HG02840 (cell line): ENCODE data around the gene CATSPERB.
"Not testable (repeated sequence)": the region's sequence is repeated elsewhere in the genome, so short reads cannot be mapped to it uniquely, and the experiment has no call there.

Experiments used
- ATAC-seq: cut with Tn5 transposase; IDR thresholded peaks from one replicate; pipeline ENCODE4 v1.9.1; 2021; ENCODE audit warnings: mild to moderate bottlenecking, moderate library complexity, moderate number of reproducible peaks; ENCODE audit not compliant: unreplicated experiment, low FRiP score

CATSPERB gene

DNA sequence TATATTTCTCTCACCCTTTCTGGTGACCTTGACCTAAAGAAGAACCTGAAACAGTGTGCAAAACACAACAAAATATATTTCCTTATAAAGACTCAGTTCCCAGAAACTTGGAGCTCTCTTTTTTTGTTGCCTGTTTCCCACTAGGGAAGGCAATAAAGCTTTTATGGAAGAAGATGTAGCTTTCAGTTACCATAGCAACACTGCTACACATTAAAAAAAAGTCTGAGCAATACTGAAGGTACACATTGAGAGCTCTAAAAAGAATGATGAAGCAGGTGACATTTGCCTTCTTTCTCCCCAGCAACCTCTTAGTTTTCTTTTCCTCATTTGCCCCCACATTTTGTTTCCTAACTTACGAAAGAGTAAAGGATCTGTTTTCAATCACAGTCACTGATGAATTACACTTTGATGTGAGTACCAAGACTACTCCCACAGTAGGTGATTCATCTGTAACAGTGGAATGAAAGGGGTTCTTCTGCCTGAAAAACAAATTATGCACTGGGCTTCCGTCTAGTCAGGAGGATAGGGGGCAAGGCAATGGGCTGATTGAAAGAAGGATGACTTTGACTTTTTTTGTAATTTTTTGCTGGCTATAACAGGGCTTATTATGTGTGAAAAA, 1.1 kb upstream of the CATSPERB start:
- no peak for ATAC-seq

DNA sequence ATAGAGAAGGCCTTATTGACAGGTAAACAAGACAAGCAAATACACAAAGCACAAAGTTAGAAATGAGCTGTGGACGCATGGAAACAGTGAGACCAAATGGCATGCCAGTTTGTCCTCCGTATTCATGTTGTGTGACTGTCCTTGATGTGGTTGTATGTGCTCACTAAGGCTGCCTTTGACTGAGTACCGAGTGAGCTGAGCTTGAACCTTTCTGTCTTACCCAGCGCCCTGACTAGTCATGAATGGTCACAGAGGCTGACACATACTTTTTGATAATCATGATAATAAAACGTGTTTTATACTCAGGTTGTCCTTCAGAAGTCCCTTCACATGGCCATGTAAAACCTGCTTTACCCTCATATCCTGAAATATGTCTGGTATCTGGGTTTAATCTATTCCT, 553 bp upstream of the CATSPERB start:
- no peak for ATAC-seq

DNA sequence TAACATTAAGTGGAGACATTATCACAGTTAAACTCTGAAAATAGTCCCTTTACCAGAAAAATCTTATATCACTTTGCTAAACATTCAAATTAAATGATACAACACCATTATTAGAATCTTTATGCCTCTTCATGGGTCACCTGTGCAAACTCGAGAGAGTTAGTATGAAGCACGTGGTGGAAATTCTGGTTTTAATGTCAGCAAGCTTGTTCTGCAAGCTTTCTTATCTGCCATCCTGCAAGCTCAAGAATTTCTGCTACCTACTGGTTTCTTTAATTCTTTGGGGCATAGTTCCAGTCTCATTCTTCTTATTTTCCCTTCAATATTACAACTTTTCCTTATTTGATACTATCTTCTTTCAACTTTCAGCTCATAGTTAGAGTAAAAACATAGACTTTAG, 868 bp downstream of the CATSPERB start:
- no peak for ATAC-seq

DNA sequence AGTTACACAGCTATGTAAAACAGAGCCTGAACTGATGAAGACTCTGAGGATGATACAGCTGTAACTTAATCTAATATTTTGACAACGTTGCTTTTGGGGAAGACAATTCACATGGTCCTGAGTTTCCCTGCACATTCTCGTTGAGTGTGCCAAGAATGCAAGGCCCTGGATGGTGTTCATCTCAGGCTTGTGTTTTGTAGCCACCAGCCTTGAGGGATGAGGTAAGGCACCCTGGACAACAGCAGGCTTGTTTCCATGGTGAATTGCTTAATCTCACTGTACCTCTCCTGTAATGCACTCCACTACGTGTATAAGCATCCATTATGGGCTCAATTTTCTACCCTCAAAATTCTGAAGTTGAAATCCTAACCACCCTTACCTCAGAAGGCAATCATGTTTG, 2.1 kb downstream of the CATSPERB start:
- ATAC-seq: no peak

DNA sequence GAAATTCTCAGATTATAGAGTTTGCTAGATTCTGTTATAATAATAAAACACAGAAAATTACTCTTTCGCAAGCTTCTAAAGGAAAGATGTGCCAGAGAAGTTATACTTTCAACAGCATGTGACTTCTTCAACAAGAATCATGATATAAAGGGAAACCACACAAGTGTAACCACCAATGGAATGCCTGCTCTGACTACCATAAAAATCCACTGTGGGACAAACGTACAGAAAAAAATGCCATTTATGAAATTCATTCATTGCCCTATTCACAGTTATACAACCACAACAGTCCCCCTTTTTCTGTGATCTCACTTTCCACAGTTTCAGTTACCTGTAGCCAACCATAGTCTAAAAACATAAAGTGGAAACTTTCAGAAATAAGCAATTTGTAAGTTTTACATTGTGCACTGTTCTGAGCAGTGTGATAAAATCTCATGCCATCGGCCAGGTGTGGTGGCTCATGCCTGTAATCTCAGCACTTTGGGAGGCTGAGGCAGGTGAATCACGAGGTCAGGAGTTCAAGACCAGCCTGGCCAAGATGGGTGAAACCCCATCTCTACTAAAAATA, 3.2 kb downstream of the CATSPERB start:
- ATAC-seq: no peak

DNA sequence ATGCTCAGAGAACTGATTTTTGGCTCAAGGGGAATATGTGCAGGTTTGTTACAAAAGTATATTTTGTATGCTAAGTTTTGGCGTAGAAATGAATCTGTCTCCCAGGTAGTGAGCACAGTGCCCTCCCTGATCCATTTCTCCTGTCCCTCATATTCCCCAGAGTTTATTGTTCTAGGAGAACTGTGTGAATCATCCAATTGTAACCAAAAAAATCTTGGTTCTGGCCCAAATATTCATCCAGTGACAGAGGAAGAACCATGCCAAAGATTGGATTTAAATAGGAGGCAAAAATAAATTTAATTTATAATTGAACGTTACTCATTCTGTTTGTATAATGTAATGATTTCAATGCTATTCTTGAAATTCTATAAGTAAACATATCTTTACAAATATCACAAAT, 4.8 kb downstream of the CATSPERB start:
- no peak for ATAC-seq

DNA sequence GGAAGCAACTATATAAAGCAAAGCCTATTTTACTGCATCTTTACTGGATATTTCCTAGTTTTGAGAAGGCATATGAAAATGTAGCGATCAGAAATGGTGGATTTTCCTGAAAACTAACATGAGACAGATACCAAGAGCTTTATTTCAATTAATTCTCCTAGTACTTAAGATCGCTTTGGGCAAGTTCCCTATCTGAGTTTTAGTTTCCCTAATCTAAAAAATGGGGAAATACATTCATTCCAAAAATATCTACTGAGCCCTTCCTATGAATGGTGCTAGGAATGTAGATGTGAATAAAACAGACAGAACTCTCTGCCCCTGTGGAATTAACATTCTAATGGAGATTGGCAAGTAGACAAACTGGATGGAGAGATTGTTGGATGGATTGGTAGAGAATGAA, 8.4 kb downstream of the CATSPERB start:
- no peak for ATAC-seq

DNA sequence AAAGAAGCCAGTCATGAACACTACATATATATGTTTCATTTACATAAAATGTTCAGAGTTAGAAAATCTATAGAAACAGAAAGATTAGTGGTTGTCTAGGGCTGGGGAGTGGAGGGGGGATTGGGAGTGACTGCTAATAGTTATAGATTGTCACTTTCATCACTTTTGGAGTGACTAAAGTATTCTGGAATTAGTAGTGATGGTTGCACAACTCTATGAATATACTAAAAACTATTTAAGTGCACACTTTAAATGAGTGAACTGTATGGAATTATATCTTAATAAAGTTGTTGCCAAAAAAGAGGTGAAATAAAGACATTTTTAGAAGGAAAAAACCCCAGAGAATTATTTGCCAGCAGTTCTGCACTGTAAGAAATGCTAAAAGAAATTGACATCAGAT, 9.5 kb downstream of the CATSPERB start:
- ATAC-seq: no peak

DNA sequence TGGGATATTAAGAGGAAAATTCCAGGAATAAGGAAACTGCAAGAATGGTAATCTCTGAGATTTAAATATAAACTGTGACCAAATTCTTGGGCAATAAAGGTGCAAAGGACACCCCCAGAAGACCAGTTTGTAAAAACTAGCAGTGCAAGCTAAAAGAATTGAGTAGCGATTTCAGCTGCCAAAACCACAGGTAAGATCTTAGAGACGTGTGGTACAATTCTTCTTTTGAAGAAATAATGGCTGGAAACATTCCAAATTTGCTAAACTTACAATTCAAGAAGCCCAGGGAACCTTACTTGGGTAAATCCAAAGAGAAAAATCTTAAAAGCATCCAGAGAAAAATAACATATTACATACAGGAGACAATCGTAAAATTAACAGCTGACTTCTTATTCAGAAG, 12.0 kb downstream of the CATSPERB start:
- no peak for ATAC-seq

DNA sequence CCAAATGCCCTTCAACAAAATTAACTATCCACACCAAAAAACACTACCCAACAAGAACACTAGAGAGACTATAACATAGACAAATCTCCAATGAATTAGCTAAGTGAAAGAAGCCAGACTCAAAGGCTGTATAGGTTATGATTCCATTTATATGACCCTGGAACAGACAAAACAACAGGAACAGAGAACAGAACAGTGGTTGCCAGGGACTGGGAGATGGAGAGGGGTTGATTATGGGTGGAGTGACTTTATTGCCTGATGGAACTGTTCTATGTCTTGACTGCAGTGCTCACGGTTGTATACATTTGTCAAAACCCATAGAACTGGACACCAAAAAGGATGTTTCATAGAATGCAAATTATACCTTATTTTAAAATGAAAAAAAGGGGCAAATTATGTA, 14.9 kb downstream of the CATSPERB start:
- no peak for ATAC-seq

DNA sequence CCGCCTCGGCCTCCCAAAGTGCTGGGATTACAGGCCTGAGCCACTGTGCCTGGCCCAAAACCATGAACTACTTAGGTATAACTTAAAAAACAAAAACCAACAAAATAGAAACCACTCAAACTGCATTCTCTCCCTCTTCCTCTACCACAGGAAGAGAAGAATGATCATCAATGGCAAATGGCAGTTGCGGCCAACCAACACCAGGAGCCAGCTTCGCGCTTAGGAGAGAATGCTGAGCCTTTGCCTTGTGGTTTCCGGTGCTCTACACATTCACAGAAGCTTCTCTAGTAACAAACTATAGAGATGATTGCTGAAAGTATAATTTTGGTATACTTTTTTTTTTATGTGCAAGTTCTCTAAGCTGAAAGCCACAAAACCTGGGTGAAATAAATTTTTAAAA, 17.1 kb downstream of the CATSPERB start:
- ATAC-seq: no peak

DNA sequence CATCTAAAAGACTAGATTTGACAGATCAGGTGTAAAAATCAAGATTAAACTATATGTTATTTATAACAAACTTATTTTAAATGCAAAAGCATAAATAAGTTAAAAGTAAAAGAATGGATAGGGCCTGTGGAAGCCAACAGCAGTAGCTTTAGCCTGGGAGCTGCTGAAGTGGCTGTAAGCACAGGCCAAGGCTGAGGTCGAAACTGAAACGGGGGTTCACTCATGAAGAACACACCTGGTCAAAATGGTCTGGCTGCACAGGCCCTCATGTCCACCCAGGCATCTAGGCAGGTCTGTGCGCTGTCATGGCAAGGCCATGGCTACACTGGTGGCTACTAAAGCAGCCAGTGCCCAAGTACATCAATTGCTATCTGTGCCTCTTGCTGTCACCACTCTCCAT, 23.1 kb downstream of the CATSPERB start:
- ATAC-seq: no peak

DNA sequence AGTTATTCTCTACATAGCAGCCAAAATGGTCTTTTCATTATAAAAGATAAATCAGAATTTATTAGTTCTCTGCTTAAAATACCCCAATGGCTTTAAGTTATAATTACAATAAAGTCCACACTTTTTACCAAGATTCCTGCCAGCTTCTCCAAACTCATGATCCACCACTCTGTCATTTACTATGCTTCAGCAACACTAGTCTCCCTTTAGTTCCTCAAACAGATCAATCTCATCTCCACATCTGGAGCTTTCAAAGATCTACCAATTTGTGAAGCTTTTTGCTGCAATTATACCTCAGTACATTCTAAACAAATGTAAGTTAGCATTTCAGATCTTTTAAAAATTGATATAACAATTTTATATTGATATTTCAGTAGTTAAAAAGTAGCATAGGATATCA, 24.9 kb downstream of the CATSPERB start:
- no peak for ATAC-seq

DNA sequence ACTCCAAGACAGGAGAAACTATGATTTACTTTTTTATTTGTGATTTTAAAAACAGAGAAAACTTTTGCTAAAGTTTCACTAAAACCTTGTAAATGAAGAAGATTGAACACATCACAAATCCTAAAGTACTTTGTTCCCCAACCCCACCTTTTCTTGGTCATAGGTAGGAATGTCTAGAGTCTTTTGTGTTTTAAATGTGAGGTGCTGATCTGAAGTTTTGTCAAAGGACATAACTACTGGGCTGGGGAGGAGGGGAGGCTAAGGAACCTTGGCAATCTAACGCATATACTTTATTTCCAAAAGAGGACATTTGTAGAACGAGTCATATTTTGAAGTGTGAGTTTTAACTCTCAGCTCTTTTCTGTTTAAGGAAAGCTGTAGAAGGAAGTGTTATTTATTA, 37.2 kb downstream of the CATSPERB start:
- no peak for ATAC-seq

DNA sequence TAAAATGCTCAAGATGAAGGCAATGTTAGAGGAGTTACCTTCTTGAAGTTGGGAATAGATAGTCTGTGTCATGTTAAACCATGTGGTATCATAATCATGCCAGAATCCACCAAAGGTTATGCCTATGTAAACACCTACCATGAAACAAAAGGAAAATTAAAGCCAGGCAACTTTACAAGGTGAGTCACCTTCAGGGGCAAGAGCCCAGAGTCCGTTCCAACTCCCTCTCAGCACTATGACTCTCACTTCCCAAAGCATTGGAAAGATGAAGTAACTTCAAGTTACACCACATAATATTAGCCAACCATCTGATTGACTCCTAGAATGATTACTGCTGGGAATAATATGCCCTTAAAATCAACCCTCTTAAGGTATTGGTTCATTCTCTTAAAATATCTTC, 38.5 kb downstream of the CATSPERB start:
- ATAC-seq: no peak

DNA sequence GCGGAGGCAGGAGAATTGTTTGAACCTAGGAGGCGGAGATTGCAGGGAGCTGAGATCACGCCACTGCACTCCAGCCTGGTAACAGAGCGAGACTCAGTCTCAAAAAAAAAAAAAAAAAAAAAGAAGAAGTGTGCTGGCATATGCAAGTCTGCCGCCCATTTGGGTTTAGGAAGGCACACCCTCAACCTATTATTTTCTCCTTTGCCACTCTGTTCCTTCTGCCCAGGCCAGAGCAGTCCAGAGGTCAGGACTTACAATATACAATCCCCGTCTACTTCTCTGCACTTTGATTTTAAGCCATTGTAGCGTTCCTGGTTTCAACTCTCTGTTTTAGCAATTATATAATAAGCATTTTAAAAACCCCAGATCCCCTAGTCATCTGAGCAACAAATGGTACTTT, 39.8 kb downstream of the CATSPERB start:
- ATAC-seq: no peak

DNA sequence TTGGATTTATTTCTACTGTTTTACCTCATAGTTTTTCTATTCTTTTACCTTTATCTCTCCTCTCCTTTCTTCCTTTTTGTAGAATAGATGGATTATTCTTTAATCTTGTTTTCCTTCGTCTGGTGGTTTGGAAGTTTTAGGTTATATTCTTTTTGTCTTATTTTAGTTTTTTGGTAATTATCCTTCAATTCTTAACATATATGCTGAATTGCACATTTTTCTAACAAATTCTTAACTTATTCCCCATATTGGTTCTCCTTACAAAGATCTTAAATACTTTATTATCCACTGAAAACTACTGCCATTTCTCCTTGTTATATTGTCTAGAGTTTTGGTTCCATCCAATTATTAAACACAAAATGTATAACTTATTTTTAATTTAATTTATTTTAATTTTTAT, 42.3 kb downstream of the CATSPERB start:
- ATAC-seq: no peak

DNA sequence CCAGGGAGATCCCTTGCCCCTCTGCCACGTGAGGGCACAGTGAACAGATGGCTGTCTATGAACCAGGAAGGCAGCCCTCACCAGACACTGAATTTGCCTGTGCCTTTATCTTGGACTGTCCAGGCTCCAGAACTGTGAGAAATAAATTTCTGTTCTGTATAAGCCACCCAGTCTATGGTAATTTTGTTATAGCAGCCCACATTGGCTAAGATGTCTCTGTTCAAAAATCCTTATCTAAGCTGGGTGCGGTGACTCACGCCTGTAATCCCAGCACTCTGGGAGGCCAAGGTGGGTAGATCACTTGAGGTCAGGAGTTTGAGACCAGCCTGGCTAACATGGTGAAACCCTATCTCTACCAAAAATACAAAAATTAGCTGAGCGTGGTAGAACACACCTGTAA, 44.5 kb downstream of the CATSPERB start:
- ATAC-seq: not testable (repeated sequence)

DNA sequence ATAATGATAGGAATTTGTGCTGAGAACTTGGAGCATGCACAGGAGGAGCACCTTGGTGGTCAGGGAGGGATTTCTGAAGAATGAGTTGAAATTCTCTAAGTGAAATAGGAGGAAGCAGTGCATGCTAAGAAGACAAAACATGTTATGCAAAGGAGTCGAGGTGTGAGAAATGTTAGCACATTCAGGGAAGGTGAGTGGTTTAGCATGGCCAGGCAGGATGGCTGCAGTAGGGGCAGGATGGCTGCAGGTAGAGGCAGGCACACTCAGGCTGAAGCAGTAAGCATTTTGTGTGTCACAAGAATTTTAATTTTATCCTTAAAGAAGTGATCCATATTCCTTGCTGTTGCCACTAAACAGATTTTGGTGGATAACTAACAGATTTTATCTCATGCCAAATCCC, 46.3 kb downstream of the CATSPERB start:
- ATAC-seq: no peak

DNA sequence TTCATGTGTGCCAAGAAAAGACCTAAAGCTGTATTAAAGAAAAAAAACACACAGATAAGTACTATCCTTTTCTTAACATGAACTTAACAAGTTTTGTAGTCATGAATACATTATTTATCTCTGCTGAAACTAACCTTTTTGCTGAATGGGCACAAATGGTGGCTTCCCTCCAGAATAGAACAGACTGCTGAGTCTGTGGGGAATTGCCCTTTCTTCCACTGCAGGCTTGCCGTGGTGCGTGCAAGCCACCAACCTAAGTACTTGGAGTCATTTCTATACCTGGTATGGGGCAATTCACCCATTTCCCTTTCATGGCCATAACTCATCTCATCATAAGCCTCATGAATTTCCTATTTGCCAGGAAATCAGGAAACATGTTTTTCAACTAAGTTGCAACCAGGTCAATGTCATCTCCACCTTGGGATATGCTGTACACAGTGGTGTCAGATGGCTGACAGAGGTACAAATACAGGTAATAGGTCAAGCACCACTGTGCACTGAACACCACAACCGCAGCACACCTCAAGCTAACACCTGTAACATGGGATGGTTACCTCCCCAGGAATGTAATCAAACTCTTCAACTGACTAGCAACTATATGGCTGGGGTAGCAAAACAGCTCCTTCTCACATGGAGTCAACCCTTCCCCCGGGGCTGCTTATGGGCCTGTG, 49.9 kb downstream of the CATSPERB start:
- ATAC-seq: no peak

DNA sequence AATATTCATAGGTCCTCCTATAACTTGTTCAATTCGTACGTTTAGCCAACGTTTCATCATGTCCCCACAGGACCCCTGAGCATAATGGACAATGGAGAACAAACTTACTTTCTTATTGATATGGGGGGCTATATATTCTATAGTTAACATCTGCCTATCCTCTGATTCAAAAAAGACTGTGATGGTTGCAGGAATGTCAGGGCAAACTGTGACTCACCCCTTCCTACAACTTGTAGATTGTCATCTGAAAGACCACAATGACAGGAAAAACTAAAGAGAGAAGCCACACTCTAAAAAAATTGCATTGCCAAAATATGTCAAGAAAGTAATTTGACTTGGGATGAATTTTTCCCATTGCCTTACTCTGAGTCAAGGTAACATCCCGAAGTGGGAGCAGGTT, 50.8 kb downstream of the CATSPERB start:
- no peak for ATAC-seq

DNA sequence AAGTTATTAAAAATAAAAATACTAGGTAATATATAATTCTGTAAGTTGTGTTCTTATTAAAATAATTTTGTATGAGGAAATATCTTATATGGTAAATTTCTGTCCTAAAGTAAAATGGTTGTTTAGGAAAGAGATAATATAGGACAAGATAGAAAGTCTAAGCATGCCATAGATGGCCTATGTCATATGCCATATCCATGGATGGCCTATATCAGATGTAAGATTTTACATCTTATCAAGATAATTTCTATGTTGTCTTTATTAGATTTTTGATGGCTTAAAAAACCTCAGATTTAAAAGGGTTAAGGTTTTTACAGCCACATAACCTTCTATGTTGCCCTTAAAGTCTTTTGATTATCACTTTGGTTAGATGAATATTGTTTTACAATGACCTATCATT, 52.6 kb downstream of the CATSPERB start:
- ATAC-seq: no peak
